ENCODE results near the gene IMPDH1.
A peak's percentile ranks its signal among the peaks of the same experiment; 100 is the strongest.

Gene IMPDH1

DNA sequence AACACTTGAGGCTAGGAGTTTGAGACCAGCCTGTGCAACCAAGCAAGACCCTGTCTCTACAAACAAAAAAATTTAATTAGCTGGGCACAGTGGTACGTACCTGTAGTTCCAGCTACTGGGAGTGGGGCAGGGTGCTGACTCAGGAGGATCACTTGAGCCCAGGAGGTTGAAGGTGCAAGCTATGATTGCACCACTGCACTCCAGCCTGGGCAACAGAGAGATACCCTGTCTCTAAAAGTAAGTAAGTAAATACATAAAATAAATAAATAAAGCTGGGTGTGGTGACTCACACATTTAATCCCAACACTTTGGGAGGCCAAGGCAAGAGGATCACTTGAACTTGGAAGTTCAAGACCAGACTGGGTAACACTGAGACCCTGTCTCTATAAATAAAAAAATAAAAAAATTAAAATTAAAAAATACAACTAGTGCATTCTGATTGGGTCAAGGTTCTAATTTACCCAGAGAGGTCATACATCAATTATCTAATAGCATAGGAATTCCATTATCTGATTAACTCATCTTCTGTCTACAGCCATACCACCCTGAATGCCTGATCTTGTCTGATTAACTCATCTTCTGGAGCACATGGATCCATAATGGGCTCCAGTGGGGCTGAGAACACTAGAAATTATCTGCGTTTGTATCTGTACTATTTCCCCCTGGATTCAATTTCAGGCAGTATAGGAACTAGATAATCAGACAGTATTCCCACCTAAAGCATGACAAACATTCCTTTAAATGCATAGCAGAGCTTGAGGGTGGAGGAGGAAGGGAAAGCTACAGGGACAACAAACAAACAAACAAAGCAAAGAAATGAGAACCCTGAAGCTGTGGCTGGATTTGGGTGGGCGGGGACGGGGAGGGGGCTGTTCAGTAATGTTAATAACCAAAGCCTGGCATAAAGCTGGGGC, 24.9 kb upstream of the IMPDH1 start:
- DNase-seq (no peak), ATAC-seq (no peak)

- no peak for DNase-seq
Observed at GRCh38 chr7:128431754-128432153, 22.0 kb upstream of the IMPDH1 start.

GRCh38 chr7:128431221-128431620, 21.4 kb upstream of the IMPDH1 start:
- no peak for ATAC-seq
- DNase-seq, result no peak

More at GRCh38 chr7:128431754-128432153, 22.0 kb upstream of the IMPDH1 start:
- no peak for ATAC-seq

- no peak for DNase-seq
- no peak for ATAC-seq
Observed at GRCh38 chr7:128430207-128430606, 20.4 kb upstream of the IMPDH1 start.

DNA sequence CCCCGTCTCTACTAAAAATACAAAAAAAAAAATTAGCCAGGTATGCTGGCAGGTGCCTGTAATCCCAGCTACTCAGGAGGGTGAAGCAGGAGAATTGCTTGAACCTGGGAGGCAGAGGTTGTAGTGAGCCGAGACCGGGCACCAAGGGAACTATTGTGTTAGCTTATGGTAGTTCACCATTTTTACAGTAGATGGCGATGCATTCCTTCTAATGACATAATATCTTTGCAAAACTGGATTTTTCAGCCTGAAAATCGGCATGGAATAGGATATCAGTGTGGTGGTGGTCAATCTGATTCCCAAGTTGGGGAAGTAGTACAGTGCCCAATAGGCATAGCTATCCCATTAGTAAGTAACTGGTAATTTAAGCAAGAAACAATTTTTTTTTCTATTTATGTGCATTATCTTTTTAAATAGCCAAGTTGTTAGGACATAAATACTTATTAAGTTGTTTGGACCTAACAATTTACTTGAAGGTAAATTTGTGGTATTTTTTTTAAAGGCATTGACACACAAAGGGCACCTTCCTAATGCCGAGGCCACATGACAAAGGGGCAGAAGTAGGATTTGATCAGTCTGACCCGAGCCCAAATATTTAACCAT, 17.6 kb upstream of the IMPDH1 start:
- peak; percentile 51 for ATAC-seq
- DNase-seq, result no peak

DNA sequence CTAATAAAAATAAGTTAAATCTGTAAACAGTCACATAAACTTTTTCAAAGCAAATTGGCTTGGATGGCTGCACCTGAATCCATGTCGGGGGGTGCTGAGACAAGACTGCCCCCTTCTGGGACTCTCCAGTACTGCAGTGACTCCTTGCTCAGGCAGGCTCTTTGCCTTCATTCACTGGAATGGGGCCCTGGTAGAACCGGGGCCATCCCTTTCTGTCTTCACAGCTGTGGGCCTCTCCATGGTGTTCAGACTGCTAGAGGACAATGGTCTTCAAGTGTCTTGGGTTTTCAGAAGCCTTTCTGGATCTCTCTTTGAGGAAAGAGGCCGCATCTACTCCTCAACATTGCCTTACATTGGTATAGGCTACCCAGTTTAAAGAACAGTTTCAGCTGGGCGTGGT, 16.1 kb upstream of the IMPDH1 start:
- DNase-seq, result peak; percentile 87
- ATAC-seq, result peak; percentile 77

- DNase-seq (no peak), ATAC-seq (no peak)
Observed at GRCh38 chr7:128424686-128425275, 15.0 kb upstream of the IMPDH1 start.

DNA sequence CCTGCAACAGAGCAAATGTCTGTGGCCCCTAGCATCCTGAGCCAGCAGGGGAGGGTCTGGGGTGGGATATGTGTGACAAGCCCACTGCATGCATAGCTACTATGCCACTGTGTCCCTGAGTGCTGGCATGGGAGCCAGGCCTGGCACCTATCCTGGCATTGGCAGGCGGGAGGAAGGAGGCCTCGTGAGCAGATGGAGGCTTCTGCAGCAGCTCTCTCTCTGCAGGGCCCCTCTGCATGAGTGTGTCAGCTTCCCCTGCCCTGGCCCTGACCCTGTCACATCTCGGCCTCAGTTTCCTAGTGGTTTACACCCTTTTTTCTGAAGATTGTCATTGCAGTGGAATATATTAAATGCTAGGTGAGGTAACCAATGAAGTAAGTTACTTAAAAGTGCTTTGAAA, 13.1 kb upstream of the IMPDH1 start:
- DNase-seq (no peak), ATAC-seq (peak; percentile 38)

- ATAC-seq (no peak), DNase-seq (no peak)
Observed at GRCh38 chr7:128422037-128422436, 12.3 kb upstream of the IMPDH1 start.

- ATAC-seq (no peak), DNase-seq (no peak)
Observed at GRCh38 chr7:128421384-128421783, 11.6 kb upstream of the IMPDH1 start.

GRCh38 chr7:128420773-128421172, 11.0 kb upstream of the IMPDH1 start:
- DNase-seq (no peak), ATAC-seq (no peak)

DNA sequence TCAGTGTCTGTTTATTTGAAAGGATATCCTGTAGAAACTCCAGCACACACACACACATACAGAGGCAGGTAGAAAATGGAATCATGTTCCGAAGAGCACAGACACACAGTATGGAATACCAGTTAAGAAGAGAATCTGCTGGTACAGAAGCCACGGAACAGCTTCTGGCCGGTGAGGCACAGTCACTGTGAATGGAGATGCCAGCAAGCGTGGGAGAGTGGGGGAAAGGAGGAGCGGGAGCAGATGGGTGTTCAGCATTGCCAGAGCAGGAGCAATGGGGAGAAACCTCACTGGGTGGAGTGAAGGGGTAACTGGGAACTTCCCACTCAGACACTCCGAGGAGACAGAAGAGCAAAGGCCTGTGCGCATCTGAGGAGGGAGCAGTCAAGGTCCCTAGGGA, 9.5 kb upstream of the IMPDH1 start:
- ATAC-seq (no peak), DNase-seq (no peak)

GRCh38 chr7:128417071-128417470, 7.3 kb upstream of the IMPDH1 start:
- DNase-seq (no peak), ATAC-seq (no peak)

DNA sequence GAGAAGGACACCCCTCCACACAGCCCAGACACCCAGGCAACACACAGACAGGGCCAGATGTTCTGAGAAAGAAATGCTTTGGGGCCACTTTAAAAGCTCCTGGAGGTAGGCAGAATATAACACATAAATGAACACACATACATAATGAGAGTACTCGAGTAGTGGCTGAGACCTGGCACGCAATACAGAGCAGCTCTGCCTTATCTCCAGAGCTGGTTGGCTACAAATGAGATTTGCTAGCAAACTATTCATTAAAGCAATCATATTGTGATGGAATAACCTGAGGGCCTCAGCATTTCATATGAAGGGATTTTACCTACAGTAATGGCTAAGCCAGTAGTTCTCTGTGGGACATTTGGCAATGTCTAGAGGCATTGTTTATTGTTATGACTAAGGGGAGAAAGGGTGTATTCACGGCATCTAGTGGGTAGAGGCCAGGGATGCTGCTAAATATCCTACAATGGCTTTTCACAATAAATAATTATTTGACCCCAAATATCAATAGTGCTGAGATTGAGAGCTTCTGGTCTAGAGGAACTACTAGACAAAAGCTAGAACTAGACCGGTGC, 5.5 kb upstream of the IMPDH1 start:
- ATAC-seq, result no peak
- DNase-seq, result no peak

DNA sequence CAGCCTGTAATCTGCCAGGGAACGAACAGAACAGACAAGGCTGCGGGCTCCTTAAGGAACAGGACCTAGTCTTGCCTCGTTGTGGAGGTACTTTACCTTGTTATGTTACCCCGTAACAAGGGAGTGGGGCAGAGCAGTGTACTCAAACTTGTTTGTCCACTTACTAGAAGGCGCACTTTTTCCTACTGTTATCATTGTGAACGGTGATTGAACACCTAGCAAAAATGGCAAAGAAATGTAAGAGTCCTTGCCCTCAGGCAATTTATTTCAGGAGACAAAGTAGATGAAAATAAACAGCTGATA, 620 bp upstream of the IMPDH1 start:
- ATAC-seq (no peak), DNase-seq (no peak)

- no peak for ATAC-seq
- DNase-seq, result no peak
Observed at GRCh38 chr7:128408709-128409595, 830 bp downstream of the IMPDH1 start.

DNA sequence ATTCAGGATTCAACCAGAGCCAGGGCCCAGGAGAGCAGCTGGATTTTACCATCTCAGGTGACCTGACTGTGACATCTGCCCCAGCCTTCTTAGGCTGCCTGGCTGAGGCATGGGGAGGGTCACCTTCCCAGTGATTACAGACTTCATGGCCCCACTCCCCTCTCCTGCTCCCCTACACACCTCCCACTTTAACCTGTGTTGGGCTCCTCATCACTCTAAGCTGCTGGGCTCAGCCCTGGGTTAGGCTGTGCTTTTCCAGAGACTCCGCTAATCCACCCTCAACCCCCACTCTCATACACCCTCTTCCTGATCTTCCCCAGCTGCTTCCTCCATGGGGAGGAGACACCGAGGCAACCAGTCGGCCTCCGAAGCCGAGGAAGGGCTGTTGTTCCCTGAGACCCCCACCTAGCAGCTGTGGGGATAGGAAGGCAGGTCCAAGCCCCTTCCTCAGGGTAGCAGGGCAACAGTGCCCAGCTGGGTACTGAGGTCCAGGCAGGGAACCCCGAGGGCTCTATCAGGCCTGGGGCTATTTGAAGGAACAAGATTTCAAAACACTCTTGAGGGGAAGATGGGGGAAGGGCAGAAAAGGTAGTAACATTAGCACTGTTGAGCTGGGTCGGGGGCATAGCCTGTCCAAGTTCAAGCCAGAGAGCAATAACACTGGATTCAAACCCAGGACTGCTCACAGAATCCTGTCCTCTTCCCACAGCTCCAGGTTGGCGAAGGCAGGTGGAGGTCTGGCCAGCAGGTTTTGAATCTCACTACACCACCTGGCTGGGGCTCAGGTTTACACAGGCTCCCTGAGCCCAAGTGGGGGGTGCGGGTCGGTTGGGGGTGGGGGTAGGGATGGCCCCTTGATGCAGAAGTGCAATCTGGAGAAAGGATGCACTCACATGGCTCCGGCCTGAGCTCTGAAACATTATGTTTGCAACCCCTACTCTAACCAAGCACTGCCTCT, 1.8 kb downstream of the IMPDH1 start:
- no peak for ATAC-seq
- DNase-seq, result no peak

DNA sequence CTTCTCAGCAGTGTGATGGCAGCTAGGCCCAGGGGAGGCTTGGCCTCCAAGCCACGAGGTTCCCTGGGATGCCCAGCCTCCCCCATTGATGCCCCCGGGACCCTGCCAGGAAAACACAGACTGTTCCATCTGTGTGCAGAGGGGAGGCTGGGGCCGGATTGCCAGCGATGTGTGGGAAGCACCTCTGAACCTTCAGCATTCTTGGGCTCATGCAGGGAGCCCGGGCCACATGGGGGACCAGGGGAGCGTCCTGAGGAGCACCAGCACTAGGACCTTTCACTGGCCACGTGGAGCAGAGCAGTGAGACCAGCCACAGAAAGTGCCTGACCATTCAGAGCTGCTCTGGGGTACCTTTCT, 2.6 kb downstream of the IMPDH1 start:
- ATAC-seq (no peak), DNase-seq (no peak)

DNA sequence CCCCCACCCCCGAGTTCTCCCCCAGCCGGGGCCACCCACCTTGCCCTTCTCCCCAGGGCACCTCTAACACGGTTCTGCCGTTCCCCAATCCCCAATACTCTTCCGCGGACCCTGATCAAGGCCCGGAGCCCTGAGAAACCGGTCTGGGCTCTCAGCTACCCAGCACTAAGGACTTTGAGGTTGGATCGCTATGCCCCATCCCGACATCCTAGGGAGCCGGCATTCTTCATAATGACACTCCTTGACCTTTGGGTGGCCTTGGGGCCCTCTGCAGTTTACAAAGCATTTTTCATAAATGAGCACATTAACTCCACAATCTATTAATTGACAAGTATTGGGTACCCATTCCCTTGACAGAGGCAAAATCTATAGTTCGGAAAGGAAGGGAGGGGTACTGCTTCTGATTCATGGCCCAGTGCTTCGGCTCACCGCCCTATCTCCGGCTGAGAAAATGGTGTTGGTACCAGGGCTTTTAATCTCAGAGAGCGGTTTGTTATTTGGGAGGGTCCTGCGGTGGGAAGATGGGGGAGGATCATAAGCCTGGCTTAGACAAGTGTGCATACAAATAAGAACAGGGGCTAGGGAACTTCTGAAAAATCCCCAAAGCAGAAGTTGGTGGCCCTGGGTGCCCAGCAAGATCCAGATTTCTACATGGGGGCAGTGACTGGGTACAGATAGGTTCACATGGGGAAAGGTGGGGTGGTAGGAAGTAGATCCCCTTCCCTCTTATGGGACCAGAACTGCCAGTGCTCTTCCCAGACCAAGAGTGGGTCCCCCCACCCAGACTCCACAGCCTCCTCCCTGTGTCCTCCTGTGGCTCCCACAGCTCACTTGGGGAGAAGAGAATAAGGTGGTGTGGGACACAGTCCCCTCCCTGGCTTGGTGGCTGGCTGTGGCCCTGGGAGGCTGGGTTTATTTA, 3.2 kb downstream of the IMPDH1 start:
- no peak for DNase-seq
- ATAC-seq, result no peak
